Stimulated activated CD8-positive, alpha-beta memory T cell treated with anti-CD3 and anti-CD28 coated beads, Interleukin-4, amount 100 ng/mL, for 48 hours (primary cell): ENCODE measurements around the gene ANG.
"Not testable (repeated sequence)": the region's sequence is repeated elsewhere in the genome, so short reads cannot be mapped to it uniquely, and the experiment has no call there.

Experiments used
- DNase-seq: peaks from one replicate; pipeline ENCODE4 v3.0.0-alpha.2; 2020

The ANG gene

GRCh38 chr14:20688167-20688839 is at the start of gene ANG:
Gene ANG (plus strand): TSS chr14:20688764. CDS start chr14:20693565, 4,801 bp downstream.
- no peak for DNase-seq

GRCh38 chr14:20641591-20641990 is 47.0 kb upstream of the ANG start, which contains the start of gene OR6S1:
Gene OR6S1 (minus strand): TSS chr14:20641691. CDS start chr14:20641691, 0 bp downstream.
- no peak for DNase-seq

GRCh38 chr14:20642182-20642581 is 46.4 kb upstream of the ANG start:
- DNase-seq = no peak

DNA sequence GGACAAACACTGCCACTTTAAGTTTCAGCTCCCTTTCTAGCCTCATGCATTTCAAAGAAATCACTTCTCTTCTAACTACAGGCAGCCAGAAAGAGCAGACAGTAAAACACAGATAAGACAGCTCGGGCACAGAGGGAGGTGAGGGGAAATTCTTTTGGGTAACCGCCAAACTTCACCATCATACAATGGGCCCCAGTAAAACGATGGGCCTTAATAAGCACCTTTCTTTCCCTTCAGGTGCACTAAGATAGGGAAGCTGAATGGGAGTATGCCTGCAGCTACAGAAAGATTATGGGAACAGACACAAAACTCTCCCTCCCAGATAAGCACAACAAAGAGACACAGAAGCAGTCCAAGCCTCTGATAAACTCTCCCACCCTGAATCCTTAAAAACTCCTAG is 45.8 kb upstream of the ANG start:
- DNase-seq = not testable (repeated sequence)

DNA sequence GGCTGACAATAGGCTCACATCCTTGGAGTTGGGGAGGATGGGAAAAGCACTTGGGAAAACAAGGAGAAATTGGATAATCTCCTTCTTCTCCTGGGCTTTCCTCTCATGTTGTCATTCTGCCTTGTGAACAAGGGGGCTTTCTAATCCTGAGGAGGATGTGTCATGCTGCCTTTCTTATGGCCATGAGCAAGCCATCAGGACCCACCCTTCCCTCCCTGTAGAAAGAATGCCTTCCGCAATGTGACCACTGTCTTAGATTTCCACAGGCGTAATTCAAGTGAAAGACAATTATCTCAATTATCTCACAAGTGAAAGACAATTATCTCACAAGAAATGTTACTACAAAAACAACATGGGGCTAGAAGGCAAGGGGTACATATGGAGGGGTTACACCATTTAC is 44.0 kb upstream of the ANG start:
- DNase-seq = no peak

DNA sequence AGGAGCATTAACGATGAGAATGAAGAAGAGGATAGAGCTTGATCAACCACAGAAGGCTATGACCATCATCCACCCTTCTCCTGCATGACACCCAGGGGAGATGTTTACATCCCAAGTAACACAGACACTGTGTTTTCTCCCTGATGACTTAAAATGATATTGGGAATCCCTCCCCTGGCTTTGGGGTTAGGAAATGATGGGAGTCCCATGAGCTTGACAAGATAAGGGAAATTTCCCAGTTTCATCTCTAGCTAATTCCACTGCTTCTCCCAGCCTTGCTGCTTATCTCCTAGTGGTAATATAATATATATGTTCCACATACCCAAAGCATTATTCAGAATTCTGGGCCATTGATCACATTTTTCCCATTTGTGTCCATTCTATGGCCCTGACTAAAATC is 43.1 kb upstream of the ANG start:
- no peak for DNase-seq

DNA sequence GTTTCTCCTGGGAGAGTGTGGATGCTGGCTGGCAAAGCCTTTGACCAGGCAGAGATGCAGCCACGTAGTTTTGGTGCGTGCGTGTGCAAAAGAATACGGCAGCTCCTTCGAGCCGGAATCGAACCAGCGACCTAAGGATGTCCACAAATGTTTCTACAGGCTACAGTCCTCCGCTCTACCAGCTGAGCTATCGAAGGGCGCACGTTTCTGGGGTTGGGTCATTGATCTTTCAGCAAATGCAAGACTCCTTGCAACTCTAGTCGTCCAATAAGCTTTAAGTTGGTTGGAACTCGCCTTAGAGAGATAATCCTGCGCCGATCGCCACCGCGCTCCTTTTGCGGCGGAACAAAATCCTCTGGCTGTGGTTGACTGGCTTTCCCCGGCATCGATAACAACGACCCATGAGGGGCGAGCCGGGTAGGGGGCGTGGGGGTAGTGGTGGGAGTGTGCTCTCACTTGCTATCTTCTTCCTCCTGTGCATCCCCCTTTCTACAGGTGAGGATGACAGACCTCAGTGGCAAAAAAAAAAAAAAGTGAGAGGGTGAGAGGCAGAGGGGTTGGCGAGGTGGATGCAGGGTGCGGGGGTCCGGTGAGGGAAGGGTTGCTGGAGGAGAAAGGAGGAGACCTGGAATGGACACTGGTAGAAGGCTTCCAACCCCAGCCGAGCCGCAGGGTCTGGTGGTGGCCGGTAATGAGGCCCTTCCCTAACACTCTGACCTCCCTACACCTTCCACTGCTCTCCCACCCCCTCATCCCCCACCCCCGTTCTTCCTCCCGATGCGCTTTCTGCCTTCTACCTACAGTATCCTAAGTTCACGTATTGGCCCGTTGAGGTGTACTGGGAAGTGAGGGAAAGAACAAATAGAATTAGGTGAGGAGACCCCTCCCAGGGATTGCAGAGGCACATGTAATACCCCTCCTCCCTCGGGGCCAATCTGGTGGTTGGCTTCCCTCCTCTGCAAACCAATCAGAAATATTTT is 35.3 kb upstream of the ANG start:
- peak; percentile 84 for DNase-seq

DNA sequence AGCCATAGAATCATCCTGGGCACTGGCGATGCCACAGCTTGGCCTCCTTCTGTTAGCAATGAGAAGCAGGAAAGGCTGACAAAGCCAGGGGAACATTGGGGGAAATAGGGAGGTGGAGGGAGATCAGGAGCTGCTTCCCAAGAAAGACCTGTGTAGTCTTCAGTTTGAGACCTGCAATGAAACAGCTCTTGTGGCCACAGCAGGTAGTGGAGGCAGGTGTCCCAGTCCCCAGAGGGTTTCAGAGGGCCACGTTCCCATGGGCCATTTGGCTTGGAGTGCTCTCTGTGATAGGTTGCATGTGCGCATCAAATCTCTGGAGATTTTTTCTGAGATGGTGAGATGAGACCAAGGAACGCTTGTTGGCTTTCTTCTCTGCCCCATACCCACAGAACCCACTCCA is 32.7 kb upstream of the ANG start:
- no peak for DNase-seq

DNA sequence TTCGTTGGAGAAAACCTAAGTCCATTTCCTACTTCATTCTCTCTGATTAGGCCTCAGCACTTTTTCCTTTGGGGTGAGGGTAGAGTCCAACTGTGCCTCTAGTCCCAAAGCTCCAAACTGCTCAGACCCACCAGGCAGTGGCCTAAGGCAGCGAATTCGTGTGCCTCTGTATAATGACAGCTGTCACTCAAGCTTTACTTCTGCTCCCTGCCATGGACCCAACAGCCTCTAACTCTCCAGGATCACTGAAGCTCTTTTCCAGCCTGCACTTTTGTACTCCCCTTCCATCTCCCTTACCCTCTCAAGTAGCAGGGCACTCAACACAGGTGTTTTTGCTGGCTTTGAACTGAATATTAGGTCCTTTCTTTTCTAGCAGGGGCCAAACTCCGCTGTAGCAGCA is 32.3 kb upstream of the ANG start:
- no peak for DNase-seq

DNA sequence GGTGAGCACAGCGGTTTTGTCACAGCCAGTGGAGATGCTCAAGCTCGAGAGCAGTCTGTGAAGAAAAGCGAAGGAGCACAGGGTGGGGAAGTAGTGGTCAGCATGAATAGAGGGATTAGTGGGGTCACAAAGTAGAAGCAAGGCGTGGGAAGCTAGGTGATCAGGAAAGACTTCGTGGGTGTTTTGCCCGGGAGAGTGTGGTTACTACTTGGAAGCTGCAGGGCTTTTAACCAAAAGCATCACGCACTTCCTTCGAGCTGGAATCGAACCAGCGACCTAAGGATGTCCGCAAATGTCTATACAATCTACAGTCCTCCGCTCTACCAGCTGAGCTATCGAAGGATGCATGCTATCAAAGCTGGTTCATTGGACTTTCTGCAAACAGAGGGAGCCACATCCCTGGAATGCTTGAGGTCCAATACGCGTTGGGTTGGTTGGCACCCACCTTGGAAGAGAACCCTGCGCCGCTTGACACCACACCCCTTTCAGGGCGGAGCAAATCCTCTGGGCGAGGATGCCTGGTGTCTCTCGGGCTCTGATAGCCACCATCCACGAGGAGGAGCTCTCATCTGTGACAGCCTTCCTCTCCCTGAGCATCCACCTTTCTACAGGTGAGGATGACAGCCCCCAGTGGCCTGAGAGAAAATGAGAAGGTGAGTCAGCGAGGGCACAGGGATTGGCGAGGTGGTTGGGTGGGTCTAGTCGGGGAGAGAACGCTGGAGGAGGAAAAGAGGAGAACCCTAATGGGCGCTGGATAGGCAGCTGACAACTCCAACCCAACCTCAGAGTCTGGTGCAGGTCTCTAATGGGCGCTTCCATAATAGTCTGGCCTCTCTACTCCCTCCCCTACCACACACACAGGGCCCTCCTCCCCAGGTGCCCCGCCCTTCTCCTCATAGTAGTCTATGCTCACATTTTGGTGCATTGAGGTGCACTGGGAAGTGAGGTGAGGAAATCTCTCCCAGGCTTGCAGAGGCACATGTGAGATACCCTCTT is 31.1 kb upstream of the ANG start:
- DNase-seq = peak; percentile 51

GRCh38 chr14:20658246-20658645 is 30.3 kb upstream of the ANG start:
- no peak for DNase-seq

GRCh38 chr14:20659336-20659735 is 29.2 kb upstream of the ANG start:
- no peak for DNase-seq

DNA sequence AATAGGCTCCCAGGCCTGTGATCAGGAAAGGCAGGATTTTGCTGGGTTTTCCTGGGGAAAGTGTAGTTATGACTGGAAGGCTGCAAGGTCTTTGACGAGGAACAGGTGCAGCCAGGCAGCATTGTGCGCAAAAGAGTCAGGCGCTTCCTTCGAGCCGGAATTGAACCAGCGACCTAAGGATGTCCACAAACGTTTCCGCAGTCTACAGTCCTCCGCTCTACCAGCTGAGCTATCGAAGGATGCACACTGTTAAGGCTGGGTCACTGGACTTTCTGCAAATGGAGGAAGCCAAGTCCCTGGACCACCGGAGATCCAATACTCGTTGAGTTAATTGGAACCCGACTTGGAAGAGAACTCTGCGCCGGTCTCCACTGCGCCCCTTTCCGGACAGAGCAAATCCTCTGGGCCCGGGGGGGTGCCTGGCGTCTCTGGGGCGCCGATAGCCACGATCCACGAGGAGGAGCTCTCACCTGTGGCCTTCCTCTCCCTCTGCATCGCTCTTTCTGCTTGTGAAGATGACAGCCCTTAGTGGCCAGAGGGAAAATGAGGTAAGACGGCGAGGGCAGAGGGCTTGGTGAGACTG is 28.7 kb upstream of the ANG start:
- no peak for DNase-seq

- no peak for DNase-seq
Measured at GRCh38 chr14:20661197-20661596, 27.4 kb upstream of the ANG start.

- peak; percentile 91 for DNase-seq
Measured at GRCh38 chr14:20662968-20663732, 25.4 kb upstream of the ANG start.

GRCh38 chr14:20666400-20666961 is 22.1 kb upstream of the ANG start:
- DNase-seq = not testable (repeated sequence)

- DNase-seq = no peak
Measured at GRCh38 chr14:20667957-20668356, 20.6 kb upstream of the ANG start.

- no peak for DNase-seq
Measured at GRCh38 chr14:20668969-20669368, 19.6 kb upstream of the ANG start.

- no peak for DNase-seq
Measured at GRCh38 chr14:20671597-20672283, 16.8 kb upstream of the ANG start.

DNA sequence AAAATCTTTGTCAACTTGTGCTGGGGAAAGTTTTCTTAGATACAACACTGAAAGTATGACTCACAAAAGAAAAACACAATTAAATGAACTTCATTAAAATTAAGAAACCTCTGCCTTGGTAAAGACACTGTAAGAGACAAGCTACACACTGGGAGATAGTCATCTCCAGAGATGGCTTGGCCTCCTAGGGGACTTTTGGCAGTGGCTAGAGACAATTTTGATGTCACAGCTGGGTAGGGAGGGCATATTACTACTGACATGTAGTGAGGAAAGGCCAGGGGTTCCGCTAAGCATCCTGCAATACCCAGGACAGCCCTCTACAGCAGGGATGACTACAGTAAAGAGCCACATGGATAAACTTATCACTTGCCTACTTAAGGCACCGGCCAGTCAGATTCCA is 12.9 kb upstream of the ANG start:
- no peak for DNase-seq

- no peak for DNase-seq
Measured at GRCh38 chr14:20676072-20676471, 12.5 kb upstream of the ANG start.
